NCI-H2196 (cell line): Measurements from ENCODE around the gene KRTAP5-1.
"Not testable (repeated sequence)": the region's sequence is repeated elsewhere in the genome, so short reads cannot be mapped to it uniquely, and the experiment has no call there.

Experiments
- DNase-seq: peaks from one replicate; lab custom pipeline; 2025; ENCODE audit not compliant: unreplicated experiment; lab: John Stamatoyannopoulos, UW

The KRTAP5-1 gene

GRCh38 chr11:1603629-1604028, 18.5 kb upstream of the KRTAP5-1 start:
- DNase-seq: no peak

DNA sequence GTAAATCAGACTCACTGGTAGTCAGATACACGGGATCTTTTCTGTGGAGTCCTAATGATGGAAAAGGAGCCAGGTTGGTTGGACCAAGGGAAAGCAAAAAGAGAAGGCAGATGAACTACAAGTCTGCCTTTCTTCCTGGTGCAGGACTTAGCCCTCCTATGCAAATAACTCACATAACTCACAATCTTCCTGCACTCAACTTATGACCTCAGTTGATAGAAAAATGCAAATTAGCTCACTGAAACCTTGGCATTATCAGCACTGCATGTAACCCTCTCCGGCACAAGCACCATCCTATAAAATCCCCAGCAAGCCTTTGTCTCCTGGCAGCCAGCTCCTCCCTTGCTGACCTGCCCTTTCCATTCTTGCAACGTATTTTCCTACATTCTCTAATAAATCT, 16.6 kb upstream of the KRTAP5-1 start:
- not testable (repeated sequence) for DNase-seq

GRCh38 chr11:1600626-1601025, 15.5 kb upstream of the KRTAP5-1 start:
- no peak for DNase-seq

GRCh38 chr11:1598816-1599215, 13.7 kb upstream of the KRTAP5-1 start:
- DNase-seq: no peak

DNA sequence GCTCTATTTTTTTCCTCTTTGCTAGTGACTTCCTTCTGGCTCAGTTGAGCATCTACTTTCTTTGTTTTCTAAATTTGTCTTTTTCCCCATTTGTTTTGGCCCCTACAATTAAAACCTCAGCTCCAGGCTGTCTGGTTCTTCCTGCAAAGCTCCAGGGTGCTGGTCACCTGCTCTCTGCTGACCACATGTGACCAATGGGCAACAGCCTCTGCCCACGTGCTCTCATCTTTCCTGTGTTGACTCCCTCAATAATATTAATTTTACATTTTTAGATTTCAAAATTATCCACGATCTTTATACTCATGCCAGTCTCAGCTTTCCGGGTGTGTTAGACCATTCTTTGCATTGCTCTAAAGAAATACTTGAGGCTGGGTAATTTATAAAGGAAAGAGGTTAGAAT, 13.3 kb upstream of the KRTAP5-1 start:
- DNase-seq: not testable (repeated sequence)

DNA sequence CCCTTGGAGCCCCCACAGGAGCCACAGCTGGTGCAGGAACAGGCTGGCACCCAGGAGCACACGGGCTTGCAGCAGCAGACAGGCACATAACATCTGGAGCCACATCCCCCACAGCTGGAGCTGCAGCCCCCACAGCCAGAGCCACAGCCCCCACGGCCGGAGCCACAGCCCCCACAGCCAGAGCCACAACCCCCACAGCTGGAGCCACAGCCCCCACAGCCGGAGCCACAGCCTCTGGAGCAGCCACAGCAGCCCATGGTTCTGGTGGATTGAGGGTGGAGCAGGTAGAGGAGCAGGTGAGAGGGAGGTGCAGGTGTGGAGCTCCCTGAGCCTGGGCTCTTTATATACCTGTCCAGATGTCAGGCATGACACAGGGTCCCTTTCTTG, 12.9 kb upstream of the KRTAP5-1 start, which contains the start of gene KRTAP5-2:
Gene KRTAP5-2, minus strand, starts transcription at position 301 of the 387 bp plus-strand sequence. Its CDS starts 44 bp downstream, at position 257.
- DNase-seq: no peak

- DNase-seq: no peak
Observed at GRCh38 chr11:1597331-1597993, 12.4 kb upstream of the KRTAP5-1 start.

DNA sequence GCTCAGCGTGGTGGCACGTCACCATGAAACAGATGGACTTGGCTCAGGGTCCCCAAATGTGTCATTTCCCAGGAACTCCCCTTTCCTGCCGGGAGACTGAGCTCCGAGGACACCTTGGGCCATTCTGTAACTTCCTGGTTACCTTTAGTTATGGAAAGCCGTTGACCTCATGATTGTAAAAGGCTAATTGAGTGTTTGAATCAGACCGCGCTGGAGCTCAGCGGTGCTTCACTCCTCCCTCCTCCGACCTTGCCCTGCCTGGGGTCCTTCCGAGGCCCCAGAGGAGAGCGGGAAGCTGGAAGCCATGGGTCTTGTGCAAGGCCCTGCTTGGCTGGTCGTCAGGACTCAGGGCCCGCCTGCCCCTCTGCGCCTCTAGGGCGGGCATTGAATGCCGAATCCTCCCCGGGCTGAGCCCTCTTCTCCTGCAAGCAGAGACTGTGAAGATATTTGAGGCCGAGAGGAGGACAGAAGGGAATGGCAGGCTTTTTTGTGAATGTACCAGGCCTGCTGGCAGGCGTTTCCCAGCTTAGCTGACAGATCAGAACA, 11.6 kb upstream of the KRTAP5-1 start:
- not testable (repeated sequence) for DNase-seq

- DNase-seq: not testable (repeated sequence)
Observed at GRCh38 chr11:1595994-1596575, 11.0 kb upstream of the KRTAP5-1 start.

DNA sequence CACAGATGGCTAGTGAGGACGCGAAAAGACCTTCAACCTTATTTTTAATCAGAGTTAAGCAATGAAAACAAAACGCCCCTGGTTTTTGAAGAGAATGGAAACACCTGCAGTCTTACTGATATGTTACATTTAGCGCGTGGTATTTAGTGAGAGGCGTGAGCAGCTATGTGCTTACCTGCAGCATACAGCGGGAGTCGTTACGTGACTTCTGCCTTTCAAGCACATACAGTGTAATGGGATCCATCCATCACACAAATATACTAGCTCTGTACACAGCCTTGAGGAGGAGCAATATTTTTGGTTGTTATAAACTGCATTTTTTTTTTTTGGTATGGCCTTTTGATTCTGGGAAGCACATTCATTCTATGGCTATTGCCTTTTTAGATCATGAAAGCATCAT, 7.5 kb upstream of the KRTAP5-1 start:
- DNase-seq: no peak

- no peak for DNase-seq
Observed at GRCh38 chr11:1589996-1590395, 4.9 kb upstream of the KRTAP5-1 start.

DNA sequence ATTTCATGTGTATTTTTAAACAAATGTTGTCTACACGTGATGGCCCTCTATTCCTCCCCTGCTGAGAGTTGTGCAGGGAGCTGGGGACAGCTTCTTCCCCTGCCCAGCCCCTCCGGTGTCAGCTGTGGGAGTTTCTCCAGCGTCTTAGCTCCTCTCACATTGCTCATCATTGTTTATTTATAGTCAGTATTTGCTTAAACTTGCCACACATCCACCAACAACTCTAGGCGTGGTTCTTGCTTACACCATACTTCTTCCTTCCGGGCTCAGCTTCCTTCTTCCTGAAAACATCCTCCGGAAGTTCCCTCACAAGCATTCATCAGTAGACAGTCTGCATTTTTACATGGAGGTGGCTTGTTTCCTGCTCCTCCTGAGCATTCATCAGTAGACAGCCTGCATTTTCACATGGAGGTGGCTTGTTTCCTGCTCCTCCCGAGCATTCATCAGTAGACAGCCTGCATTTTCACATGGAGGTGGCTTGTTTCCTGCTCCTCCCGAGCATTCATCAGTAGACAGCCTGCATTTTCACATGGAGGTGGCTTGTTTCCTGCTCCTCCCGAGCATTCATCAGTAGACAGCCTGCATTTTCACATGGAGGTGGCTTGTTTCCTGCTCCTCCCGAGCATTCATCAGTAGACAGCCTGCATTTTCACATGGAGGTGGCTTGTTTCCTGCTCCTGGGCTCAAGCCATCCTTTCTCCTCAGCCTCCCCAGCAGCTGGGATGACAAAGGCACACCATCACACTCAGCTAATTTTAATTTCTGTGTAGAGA, 4.3 kb upstream of the KRTAP5-1 start:
- DNase-seq: not testable (repeated sequence)

DNA sequence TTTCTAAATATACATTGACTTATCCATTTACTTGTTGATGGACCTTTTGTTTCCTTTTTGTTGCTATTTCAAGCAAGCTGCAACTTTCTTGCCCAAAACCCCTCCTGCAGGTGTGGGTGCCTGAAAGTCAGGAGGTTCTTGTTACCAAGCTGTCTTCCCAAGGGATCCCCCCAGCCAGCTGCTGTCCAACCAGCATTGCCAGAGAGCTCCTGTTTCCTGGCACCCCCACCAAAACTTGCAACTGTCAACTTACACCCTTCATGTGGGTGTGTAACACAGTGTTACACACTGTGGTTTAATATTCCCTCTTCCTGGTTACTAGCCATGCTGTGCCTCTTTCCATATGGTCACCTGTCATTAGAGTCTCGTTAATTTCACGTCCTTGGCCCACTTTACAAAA, 1.6 kb upstream of the KRTAP5-1 start:
- DNase-seq: no peak

- DNase-seq: not testable (repeated sequence)
Observed at GRCh38 chr11:1582909-1583308, 2.2 kb downstream of the KRTAP5-1 start.

DNA sequence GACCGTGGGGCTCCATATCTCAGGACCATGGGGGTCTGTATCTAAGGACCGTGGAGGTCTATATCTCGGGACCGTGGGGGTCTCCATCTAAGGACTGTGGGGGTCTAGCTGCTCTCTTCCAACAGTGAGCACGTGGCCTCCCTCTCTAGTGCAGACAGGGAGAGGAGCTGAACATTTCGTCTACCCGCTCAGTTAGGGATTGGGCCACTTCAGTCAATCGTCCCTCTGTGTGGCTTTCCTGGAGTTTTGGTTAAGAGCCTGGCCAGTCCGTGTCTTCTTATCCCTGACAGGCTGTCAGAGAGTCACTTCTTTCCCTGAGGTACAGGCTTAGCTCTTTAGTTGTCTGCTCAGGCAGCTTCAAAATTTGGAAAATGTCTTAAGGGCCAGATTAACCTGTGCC, 3.1 kb downstream of the KRTAP5-1 start:
- no peak for DNase-seq

- no peak for DNase-seq
Observed at GRCh38 chr11:1576825-1577224, 8.3 kb downstream of the KRTAP5-1 start.

DNA sequence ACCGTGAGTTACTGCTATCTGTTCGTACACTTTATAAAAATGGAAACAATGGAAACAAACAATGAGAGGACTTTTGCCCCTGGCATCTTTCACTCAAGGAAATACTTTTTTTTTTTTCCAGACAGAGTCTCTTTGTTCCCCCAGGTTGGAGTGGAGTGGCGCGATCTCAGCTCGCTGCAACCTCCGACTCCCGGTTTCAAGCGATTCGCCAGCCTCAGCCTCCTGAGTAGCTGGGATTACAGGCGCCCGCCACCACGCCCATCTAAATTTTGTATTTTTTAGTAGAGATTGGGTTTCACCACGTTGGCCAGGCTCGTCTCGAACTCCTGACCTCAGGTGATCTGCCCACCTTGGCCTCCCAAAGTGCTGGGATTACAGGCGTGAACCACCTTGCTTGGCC, 9.3 kb downstream of the KRTAP5-1 start:
- not testable (repeated sequence) for DNase-seq

DNA sequence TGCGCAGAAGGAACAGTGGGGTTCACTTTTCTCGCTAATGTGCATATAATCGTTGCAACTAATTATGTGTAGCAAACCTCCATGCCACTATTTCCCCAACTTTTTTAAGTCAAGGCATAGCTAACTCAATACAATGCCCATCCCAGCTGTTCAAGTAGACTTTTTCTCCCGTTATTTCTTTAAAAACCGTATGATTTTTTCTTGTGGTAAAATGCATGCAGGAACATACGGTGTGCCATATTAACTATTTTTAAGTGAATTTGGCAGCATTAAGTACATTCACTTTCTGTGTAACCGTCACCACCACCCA, 10.2 kb downstream of the KRTAP5-1 start:
- no peak for DNase-seq

DNA sequence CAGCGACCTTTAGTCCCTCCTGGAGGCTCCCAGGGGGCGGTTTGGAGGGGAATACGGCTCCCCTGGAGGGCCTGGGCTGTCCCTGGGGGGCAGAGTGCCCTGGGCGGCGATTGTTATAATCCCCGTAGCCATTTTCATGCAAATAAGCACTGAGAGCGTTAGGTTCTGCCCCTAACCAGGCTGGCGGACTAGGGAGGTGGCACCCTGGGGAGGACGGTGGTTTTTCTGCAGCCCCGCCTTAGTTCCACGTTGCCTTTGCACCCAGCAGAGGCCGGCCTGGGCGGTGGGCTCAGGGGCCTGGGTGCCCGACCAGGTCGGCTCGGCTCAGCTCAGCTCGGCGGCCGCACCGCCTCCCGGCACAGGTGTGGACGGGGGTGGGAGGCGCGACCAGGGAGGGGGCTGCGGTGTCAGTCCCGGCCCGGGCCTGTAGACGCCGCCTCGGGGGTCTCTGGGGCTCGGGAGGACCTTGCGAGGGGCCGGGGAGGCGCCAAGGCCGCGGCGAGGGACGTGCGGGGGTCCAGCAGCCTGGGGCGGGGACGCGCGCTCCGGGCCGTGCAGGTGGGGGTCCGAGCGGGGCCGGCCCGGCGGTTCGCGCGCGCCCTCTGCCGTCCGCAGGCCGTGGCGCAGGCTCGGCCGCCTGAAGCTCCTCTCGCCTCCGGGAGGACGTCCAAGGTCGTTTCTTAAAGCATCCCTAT, 10.7 kb downstream of the KRTAP5-1 start:
- peak; percentile 72 for DNase-seq

GRCh38 chr11:1573903-1574237, 11.2 kb downstream of the KRTAP5-1 start:
- peak; percentile 83 for DNase-seq

DNA sequence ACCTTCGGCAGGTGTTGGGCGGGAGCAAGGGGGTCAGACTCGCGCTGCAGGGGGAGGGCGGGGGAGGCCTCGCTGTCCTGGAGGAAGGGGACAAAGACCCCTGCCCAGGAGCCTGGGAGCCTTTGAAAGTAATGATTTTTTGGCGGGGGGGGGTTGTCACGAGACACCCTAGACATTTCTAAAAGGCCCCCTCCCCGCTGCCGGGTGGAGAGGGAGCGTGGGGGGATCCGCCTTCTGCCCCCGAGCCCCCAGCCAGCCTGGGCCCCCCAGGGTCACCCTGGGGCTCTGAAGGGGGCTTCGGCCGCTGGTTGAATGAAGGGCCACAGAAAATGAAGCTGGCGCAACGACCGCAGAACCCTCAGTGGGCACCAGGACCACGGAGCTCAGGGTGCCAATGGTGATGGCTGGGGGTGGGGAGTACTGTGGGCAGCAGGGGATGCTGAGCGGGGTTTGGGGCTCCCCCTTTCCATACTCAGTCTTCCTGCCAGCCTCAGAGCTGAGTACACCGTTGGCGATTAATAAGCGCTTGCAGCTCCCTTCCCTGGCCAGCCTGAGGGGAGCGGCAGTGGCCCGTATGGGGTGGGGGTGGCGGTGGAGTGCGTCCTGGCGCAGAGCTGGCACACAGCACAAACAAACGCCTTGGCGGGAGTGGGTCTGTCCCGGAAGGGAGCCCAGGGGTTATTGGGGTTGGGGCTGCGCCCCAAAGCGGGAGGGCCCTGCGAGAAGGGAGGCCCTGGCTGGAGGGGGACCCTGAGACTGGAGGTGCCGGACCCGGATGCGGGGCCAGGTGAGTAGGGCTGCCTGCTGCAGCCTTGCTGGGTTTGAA, 11.8 kb downstream of the KRTAP5-1 start:
- peak; percentile 66 for DNase-seq
